NCI-H1417 treated with DMSO at 0.1 percent for 48 hours (cell line): ENCODE measurements around the gene APBA1.

ENCODE experiments used
- DNase-seq: peaks from one replicate; lab custom pipeline; 2025; lab: John Stamatoyannopoulos, UW

APBA1 gene

DNA sequence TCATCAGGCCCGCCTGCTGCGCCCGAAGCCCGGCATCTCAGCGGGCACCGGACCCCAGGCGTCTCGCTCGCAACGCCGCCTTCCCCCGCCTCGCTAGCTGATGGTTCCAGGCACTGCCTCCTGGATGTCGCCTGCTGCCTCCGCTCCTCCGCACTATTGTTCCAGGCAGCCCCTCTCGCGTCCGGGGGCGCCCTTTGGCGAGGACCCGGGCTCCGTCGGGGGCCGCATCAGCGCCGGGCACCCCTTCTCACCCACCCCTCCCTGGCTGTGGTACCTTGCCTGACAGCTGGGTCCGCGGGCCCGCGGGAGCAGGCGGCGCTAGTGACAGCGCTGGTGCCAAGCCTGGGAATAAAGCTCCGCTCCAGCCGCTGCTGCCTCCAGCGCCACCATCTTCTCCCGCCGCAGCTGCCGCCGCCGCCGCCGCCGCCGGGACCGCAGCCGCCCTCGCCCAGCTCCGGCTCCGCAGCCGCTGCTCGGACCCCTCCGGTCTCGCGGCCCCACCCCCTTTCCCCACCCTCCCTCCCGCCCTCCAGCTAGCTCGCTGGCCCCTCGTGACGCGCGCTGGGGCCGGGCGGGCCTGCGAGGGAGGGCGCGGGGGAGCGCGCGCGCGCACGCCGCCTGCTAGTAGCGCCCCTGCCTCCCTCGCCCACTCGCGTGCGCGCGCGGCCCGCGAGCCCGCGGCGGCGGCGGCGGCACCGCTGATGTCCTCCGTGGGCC is at the start of gene APBA1:
Gene APBA1 (minus strand): TSS at position 493 of the 717 bp plus-strand sequence.
- peak; percentile 38 for DNase-seq

DNA sequence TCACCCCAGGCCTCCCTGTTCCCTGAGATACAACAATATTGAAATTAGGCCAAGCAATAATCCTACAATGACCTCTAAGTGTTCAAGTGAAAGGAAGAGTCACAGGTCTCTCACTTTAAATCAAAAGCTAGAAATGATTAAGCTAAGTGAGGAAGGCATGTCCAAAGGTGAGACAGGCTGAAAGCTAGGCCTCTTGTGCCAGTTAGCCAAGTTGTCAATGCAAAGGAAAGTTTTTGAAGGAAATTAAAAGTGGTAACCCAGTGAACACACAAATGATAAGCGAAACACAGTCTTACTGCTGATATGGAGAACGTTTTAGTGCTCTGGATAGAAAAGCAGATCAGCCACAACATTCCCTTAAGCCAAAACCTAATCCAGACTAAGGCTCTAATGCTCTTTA is 47.8 kb upstream of the APBA1 start:
- no peak for DNase-seq

DNA sequence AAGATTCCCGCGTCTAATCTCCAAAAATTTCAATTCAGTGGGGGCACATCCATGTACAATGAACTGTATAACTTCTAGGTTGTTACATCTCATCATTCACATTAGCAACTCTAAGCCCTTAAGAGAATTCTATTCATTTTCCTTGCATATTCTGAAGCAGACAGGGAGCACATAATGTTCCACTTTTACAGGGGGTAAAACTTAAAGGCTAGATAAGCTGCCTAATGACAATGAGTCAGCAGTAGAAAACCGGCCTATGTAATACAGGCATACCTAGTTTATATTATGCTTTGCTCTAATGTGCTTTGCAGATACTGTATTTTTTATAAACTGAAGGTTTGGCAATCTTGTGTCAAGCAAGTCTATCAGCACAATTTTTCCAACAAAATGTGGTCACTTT is 47.2 kb upstream of the APBA1 start:
- DNase-seq: no peak

DNA sequence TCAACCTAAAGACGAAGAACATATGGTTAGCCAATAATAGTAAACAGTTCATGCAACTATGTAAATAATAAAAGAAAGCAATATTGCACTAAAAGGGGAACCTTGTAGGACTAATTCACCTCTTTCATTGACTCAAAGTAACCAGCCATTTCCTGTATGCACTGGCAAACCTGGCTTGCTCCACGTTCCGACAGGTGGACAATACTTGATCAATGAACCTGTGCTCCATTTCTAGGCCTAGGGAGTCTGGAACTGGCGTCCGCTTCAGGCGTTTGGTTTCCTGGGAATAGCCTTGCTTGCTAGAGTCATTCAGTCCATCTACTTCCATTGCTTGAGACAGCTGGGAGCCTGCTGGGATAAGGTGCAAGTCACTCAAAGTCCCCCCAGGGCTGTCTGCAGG is 46.0 kb upstream of the APBA1 start:
- DNase-seq: no peak

DNA sequence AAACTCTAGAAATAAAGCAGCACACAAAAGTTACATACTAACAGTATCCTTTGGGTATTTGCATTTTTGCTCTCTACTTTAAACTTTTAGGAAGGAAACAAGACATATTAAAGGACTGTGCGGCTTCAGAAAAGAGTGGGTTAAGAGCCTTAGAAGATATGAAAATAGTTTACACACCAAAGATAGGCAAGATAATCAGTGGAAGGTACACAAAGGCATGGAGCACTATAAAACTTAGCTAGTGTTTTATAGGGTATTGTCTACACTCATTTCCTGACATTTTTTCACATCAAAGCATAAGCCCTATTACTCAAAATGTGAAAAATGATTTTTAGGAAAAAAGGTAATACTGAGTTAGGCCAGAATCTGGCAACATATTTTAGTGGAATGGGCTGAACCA is 43.7 kb upstream of the APBA1 start:
- no peak for DNase-seq

DNA sequence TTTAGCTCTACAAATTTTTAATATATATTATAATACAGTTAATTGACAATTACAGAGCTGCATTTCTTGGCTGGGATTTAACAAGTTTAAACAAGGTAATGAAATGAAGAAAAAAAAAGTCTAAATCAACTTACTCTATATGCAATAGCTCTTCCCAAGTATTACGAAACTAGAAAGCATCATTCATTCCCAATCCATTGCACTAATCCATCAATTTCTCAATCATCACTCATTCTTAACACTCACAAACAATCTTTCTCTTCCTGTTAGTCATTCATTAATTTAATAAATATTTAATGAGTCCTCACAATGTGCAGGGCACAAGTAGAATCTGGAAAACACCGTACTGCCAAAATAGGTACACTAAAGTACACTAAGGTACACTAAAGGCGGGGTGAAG is 42.9 kb upstream of the APBA1 start:
- no peak for DNase-seq

DNA sequence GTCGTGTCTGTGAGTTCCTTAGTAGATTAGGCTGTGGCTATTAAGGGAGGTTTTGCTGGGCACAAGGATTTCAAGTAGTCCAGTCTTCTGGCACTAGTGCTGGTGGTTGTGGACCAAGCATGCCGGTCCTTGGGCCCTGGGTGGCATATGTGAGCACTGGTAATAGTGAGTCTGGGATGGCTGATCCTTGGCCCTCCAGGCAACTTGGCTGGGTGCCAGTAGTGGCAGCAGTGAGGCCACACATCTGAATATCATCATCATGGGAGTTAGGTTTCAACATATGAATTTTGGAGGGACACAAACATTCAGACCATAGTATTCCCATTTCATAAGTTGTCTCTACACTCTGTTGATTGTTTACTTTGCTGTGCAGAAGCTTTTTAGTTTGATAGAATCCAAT is 25.3 kb upstream of the APBA1 start:
- DNase-seq: no peak

DNA sequence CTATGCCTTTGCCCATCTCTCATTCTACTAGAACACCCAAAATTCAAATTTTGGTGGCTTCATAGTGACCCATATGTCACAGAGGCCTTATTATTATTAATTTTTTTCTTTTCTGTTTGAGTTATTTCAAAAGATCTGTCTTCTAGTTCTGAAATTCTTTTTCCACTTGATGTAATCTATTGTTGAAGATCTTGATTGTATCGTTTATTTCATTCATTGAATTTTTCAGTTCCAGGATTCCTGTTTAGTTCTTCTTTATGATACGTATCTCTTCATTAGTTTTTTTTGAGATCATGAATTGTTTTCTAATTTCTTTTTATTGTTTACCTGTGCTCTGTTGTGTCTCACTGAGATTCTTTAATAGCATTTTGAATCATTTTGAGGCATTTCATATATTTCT is 24.6 kb upstream of the APBA1 start:
- DNase-seq: no peak

DNA sequence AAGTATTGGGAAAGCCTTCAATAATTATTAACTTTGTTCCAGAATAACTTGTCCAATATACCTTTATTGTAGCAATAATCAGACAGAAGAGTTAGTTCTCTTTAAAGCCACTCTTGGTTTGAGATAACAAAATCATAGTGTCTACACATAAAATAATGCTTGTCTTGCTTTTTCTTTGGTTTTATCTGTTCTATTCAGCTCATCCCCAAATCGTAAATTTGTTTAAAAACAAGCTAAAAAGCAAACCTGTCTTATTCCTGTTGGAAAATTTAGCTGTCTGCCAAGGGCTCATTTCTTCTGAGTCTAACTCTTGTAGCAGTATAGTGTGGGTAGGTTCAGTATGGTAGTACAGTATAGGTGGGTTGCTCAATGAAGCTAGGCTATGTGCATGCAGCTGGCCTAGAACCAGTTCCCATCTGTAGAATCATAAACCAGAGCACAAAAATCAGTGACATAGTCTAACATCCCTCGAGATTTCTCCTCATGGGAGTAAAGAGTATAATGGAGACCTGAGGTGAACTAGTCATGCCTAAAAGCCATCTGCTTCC is 17.9 kb upstream of the APBA1 start:
- DNase-seq: no peak

DNA sequence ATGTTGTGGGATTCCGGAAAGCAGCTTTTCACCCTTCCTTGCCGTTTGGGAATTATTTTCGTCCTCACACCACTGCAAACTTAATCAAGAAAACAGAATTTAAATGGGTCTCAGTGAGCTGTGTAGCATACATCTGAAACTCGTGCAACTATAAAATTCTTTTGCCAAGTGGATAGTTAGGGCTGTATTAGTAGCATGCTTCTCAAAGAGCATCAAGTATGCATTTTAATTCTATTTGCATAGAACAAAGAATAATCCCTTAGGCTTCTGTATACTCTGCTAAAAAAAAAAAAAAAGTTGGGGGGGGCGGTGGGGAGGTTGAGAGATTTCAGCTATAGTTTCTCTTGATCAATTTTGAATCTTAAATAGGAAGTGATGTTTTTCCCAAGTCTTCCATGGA is 11.8 kb upstream of the APBA1 start:
- no peak for DNase-seq

DNA sequence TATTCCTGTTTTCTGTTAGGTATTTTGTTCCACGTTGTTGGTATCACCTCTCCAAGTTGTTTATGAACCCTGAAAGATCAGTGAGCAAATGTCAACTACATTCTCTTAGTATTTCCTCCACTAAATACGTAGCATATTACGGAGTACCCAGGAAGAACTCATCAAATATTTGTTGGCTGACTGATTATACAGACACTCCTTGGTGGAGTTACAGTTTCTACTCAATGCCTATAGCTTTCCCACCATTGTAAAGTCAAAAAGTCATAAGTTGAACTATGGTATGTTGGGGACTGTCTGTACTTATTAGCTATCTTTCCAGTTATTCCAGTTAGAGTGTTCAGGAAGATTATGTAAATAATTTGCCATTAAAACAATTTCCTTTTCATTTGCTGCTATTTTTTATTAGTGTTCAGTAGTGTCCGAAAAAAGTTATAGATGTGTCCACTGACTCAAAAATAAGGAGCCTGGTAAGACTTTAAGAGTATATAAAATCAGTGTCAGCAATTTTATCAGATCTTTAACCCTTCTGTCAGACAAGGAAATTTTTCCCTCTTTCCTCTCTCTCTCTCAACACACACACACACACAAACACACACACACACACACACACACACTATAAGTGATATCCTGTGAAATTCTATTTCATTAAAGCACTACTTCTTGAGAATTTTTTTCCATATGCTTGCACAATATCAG is 6.8 kb upstream of the APBA1 start:
- no peak for DNase-seq

DNA sequence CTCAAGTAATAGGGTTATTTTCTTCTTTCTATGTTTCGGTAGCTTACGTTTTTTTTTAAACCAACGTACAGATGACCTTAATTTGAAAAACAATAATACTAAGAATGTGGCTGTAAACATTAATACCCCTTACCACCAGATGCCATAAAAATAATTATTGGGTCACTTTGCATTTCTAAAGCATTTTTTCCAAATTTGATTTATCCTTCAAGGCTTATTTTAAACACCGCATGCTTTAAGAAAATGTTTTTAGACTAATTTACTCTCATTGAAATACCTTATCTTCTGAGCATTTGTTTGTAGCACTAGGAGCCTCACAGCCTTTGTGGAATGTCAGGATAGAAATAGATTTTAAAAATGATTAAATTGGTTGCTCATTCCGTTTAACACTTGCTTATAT is 5.8 kb upstream of the APBA1 start:
- DNase-seq: no peak

DNA sequence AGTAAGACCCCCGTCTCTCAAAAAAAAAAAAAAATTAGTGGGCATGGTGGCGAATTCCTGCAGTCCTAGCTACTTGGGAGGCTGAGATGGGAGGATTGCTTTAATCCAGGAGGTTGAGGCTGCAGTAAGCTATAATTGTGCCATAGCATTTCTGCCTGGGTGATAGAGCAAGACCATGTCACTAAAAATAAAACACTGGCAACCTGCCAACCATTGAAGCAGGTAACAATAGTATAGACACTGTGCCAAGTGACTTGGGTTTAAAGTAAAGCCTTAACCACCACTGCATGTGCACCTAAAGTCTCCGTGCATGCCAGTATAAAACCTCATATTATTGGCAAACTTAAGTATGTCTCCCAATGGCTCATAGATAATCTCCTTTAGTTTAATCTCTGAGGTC is 3.4 kb upstream of the APBA1 start:
- no peak for DNase-seq

DNA sequence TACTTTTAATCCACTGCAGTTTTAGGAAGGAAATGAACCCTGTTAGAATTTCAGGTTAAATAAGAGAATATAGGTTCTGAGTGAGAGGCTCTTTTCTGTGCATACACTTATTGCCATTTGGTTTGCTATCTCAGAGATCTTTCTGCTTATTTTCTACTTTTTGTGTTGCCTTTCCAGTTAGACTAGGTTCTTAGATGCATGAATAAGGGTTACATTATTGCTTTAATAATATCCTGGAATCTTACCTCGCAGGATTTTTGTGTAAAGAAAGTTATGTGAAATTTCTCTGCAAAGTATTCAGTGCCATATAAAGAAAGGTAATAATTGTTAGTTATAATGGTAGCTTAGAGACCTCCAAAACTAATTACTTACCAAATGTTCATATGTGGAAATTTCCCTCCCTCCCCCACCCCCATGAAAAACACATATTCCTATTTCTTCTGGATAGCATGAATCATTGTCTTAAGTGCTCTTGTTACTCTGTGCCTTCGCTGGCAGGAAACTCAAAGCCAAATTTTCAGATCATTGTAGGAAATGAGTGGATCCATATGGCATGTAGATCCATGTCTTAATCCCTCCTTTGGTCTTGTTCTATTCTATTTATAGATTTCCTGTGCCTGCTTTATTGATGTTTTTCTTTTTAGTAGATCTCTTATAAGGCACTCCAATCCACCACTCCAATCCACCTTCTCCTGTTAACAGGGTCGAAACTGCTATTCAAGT is 2.7 kb upstream of the APBA1 start:
- no peak for DNase-seq

DNA sequence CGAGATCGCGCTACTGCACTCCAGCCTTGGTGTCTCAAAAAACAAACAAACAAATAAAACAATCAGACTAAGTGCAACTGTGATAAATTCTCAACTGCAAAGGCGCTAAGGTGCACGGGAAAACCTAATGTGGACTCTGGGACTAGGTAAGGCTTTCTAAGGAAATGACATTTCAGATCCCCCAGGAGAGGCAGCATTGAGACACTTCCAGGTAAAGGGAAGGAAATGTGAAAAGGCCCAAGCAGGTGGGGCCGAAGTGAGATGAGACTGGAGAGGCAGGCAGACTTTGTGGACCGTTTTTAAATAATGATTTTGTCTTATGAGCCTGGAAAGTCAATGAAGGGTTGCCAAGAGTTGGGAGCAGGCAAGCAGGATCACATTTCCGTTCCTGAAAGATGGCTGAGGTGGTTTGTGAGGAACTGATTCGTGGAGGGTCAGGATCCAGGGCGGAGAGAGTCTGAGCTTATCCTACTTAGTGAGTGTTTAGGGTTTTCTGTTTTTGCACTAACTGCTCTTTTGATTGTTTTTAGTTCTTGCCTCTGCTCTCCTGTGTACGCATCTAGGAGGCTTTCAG is 2.0 kb upstream of the APBA1 start:
- DNase-seq: no peak

DNA sequence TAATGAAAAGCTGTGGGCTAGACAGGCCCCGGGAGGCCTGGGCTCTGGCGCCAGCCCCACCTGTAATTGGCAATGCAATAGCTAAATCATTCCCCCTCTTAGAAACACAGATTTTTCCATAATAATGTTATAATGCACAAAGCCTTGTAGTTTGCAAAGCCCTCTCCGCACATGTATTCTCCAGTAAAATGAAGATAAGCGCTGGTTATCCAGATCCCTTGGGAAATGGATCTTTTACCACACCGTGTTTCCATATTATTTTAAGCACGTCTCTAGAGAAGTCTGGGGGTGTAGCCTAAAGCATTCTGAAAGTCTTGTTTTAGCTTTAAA is 1.1 kb upstream of the APBA1 start:
- DNase-seq: no peak

DNA sequence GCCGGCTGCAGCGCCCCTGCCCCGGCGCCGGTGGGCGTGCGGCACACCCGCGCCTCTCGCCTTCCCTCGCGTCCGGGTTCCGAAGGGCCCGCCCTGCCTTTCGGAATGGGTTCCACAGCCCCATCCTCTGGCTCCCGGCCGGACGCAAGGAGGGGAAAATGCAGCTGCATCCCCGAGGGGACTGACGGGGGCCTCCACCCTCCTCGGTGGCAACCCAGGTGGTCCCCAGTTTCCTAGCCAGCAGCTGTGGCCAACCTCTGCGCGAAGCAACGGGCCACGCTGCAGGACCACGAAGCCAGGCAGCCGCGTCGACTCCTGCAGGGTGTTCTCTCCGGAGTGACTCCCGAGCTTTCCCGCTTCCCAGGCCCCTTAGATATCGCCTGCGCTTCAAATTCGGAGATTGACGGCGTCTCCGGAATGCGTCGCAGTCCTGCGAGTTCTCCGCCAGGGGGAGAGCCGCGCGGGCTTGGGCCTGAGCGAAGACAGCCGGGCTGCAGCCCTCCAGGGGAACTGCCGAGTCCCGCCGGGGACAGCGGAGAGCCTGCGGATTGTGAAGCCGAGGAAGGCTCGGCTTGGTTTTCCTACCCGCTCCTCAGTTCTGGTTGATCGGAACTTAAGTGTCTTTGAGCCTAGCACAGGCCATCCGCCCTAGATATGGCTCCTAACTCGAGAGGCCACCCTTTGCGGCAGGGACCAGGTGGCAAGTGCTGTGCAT is 582 bp upstream of the APBA1 start:
- DNase-seq: peak; percentile 58

DNA sequence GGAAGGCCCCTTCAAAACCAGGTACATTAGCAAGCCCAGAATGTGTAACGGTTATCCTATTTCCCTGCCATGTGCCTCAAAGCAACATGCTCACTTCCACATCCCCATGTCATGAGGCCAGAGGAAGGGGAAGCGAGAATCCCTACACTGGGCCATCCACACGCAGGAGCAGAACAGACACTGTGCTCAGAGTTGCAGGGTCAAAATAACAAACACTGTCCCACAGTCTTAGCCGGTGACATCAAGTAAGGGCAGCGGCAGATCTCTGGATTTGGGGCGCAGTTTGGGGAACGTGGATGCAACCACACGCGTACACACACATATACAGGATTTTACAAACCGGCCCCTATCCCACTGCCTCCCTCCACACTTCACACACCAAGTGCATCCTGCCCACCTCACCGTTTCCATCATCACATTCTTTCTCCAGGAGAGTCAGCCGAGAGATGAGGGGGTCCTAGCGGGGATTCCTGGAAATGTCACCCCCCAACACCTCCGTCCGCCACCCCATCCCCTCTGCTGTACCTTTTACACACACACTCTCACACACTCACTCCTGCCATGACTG is 776 bp downstream of the APBA1 start:
- no peak for DNase-seq

DNA sequence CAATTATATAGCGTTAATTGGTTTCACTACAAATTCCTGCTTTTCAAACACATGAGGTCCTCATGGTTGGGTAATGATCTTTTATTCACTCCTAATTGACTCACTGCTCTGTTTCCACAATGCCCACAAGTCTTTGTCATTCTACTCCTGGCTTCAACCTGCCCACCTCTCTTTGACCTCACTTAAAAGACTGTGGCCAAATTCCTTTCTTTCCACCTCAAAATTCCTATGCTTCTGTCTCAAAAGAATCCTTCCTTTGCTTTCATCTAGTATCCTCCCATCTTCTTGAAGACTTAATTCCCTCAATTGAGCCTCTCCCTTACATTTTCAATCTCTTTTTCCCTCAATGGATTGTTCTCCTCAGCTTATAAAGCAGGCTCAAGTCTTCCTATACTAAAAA is 4.9 kb downstream of the APBA1 start:
- DNase-seq: no peak

DNA sequence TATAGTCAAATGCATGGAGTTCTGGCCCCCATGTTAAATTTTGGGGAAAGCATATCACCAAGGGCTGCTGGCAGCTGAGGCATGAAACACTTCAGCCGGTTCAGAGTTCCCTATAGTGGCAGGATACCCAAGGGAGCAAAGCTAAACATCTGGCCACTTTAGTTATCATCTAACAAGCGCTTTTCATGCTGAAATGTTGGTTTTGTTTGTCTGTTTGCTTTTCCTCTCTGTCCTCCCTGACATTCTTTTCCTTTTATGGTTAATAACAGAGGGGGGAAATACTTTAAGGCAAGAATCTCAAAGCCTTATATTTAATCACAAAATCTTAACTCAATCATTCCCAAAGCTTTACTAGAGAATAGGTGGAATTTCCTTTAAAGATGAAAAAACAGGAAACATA is 11.9 kb downstream of the APBA1 start:
- DNase-seq: no peak

DNA sequence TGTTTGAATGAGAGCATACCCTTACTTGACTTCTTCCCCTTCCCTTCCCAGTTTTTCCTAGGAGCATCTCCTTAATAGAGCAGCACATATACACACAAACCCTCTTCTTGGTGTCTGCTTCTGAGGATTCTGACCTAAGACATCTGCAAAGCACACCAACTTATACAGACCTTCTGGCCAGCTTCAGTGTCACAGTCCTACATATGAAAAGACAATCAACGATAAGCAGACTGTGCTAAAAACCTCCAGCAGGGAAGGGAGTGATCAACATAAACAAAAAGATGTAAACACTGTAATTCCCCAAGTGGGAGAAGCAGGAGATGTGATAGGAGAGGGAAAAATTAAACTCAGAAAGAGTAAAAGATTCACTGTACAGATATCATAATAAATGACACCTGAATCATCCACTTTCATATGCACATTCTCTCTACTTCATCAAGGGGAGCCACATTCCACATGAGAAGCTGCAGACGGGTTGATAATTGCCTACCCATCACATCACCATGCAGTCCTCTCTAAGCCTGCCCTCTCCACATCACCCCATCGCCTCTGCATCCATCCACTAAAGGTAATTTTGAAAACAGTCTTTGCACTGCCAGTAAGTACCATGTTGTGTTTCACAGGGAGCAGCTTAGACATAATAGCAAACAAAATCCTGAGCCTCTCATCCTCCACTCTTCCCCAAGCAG is 13.0 kb downstream of the APBA1 start:
- no peak for DNase-seq
